NCI-H2081 (cell line): ENCODE data around the gene FBXL2.

Experiments
- DNase-seq, 2 experiments: peaks; one replicate each; lab custom pipeline; 2025; lab: John Stamatoyannopoulos, UW

FBXL2 gene, protein sequence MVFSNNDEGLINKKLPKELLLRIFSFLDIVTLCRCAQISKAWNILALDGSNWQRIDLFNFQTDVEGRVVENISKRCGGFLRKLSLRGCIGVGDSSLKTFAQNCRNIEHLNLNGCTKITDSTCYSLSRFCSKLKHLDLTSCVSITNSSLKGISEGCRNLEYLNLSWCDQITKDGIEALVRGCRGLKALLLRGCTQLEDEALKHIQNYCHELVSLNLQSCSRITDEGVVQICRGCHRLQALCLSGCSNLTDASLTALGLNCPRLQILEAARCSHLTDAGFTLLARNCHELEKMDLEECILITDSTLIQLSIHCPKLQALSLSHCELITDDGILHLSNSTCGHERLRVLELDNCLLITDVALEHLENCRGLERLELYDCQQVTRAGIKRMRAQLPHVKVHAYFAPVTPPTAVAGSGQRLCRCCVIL

DNA sequence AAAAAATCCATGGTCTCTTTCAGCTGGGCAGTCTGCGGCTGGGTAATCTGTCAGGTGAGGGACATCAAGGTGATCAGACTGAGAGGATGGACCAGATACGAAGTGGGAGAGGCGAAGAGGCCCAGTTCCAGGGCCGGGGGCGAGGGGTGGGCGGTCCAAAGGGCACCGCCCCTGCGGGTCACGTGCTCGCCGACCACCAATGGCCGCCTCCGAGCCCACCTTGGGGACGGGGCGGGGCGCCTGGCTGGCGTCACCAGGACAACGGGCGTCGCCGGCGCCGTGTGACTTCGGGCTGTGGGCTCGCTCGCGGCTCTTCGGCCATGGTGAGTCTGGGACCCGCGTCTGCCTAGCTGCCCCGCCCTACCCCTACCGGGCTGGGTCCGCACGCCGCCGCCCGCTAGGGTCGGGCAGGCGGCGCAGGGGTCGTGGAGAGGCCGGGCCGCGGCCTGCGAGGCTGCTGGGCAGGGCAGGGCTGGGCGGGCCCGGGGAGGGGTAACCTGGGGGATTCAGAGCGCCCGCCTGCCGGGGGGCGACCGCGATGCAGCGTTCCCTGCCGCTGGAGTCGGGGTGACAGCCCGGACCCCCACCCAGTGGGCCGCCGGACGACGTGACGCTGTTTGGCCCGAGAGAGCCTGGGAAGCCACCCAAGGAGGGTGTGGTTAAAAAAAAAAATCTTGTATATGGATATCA lies at the start of gene FBXL2:
FBXL2 (plus strand) TSS at position 250 of the 690 bp plus-strand sequence; CDS start at position 321, 71 bp downstream.
- peak; percentile 68 to 70 for DNase-seq

DNA sequence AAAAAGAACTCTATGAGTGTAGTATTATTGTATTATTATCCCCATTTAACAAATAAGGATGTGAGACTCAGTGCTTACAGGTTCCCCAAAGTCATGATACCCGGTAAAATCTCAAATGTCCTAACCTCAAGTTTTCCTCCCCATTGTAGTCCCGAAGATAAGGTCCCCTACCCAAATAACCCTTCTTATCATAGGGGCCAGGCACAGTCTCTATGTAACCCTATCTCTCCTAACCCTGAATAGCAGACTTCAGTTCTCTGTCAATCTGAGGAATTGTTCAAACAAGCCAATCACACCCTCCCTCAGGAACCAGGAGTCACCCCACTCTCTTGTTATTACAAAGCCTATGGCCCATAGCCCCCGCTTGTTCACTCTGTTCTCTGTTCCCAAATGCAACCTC lies 48.2 kb upstream of the FBXL2 start:
- no peak for DNase-seq

DNA sequence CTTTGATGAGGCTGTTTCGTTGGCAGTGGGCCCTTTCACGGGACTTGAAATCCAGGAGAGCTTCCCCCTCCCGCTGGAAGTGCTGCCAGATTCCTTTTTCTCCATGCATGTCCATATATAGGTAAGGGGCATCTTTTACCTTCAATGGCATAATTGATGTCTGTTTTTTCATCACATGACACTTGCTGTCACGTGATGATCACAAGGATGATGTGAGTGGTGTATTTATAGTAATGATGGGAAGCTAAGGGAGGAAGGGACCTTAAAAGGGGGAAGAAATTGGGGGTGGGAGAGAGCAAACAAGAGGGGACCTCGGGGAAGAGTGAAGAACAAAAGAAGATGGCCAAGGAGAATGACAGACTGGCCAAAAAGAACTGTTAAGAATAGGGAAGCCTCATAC lies 47.3 kb upstream of the FBXL2 start:
- DNase-seq: no peak

DNA sequence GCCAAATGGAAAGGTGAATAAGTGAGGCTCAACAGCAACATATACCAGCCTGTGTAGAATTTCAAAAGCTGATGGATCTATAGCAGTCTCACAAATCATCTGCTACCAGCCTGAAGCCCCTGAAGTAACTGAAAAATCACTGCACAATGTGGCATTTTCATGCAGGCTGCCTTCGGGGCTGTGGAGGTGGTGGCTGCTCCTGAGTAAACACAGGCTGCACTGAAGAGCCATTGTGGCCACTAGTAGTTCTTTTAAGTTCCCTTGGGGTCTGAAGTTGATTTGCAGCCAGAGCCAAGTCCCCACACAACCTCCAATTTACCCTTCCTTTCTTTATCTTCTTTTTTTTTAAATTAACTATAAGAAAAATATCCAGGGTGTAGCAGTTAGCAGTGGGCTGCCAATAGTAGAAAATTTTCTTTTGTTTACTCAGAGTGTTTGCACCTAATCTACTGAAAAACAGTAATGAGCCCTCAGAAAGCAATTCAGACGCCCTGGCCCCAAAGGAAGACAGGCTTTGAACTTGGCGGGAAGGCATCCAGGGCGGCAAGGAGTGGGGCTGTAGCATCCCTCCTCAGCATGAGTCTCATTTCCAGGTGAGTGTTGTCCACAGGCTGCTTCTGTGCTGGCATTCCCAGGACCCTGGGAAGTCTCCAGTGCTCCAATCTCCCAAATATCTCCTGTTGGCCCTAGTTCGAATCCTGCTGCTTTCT lies 45.3 kb upstream of the FBXL2 start:
- no peak for DNase-seq

DNA sequence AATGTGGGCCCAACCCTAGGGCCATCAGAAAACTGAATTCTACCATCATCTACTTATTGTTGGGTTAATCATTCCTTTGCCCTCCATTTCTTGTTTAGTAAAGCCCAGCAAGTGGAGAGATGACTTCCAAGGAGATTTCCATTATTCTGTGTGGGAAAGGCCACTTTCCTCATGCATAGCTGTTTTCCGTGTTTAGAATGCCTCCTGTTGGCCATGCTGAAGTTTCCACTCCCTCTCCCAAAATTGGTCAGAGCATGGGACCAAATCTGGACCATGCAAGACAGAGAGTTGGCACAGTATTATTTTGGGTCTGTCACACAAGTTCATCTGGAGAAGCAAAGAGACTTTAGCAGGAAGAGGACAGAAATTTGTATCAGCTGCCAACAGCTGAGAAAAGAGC lies 43.4 kb upstream of the FBXL2 start:
- no peak for DNase-seq

DNA sequence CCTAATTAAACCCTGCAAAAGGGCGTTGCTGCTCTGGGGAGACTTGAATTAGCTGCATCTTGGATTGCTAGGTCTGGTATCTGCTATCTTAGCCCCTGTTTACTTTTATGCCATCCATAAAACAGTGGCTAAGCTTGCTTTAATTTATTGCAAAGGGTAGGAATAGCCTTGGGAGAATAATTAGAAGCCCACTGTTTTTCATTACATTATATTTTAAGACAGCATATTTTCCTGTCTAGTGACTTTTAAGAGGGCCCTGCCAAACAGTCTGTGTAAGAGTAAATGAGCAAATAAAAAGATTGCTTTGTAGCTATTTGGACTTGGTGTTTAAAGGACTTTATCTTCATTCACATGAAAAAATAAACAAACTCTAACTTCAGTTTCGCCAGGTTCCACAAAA lies 41.2 kb upstream of the FBXL2 start:
- no peak for DNase-seq

DNA sequence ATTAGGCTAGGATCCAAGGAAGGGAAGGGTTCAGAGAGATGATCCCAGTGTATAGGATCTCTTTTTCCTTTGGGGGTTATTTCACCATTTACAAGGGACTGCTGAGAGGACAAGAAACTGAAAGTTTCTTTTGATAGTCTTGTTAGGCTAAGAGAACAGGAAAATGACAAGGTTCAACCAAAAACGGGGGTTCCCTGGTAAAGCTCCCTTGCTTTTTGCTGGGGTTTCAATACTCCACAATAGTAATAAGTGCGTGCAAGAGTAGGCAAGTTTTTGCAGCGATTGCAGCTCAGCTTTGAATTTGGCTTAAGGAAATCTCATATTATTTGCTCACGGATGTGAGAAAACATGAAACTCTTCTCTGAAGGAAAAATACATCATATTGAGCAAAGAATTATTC lies 39.8 kb upstream of the FBXL2 start:
- no peak for DNase-seq

DNA sequence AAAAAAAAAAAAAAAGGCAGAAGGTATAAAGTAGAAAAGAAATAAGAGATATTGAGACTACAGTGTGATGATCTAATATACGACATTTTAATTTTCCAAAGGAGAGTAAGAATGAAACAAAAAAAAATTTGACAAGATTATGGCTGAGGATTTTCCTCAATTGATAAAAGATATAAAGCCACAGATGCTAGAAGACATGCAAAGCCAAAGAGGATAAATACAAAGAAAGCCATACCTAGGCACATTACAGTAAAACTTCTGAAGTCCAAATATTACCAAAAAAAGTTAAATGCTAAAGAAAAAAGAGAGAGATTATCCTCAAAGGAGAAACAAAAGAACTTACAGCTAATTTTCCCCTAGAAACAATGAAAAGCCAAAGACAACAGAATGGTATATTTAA lies 38.3 kb upstream of the FBXL2 start:
- DNase-seq: no peak

DNA sequence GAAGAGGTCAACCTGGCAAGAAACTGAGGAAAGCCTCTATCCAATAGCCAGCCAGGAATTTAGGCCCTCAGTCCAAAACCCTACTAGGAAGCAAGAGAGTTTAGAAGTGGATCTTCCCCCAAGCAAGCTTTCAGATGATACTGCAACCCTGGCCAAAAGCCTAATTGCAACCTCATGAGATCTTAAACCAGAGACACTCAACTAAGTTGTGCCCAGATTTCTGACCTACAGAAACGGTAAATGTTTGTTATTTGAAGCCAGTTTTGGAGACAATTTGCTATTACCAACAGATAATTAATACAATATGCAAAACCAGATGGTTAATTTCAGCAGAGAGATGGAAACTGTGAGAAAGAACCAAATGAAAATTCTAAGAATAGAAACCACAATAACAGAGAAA lies 37.0 kb upstream of the FBXL2 start:
- no peak for DNase-seq

DNA sequence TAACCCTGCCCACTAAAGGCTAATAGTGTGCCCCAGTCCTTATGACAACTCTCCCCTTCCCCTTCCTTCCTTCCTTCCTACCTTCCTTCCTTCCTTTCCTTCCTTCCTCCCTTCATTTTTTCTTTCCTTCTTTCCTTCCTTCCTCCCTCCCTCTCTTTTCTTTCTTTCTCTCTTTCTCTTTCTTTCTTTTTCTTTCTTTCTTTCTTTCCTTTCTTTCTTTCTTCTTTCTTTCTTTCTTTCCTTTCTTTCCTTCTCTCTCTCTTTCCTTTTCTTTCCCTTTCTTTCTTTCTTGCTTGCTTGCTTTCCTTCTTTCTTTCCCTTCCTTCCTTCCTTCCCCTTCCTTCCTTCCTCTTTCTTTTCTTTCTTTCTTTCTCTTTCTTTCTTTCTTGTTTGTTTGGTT lies 30.5 kb upstream of the FBXL2 start:
- no peak for DNase-seq

DNA sequence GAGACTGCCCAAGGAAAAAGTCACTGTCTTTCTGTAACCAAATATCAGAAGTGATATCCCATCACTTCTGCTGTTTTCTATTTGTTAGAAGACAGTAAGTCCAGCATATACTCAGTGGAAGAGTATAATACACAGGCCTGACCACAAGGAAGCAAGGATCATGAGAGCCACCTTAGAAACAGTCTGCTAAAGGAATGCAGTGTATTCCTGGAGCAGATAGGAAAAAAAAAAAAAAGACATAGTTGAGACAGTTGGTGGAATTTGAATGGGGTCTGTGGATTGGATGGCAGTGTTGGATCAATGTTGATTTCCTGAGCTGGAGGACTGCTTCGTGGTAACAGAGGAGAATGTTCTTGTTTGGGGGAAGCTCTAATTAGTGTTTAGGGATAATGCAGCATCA lies 26.5 kb upstream of the FBXL2 start:
- DNase-seq: no peak

DNA sequence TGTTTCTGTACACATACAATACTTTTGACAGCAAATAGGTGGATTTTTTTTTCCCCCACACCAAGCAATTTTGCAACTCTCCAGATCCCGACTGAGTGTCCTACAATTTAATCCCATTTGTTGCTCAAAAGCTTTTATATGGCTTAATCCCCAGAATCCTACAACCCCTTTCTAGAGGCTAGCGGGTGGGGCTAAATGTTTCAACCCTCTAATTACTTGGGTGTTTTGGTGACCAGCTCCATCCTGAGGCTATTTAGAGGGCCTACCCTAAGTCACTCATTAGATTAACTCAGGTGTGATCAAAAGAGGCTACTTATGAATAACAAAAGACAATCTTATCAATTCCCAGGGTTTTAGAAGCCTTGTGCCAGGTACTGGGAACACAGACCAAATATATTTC lies 21.0 kb upstream of the FBXL2 start:
- no peak for DNase-seq

DNA sequence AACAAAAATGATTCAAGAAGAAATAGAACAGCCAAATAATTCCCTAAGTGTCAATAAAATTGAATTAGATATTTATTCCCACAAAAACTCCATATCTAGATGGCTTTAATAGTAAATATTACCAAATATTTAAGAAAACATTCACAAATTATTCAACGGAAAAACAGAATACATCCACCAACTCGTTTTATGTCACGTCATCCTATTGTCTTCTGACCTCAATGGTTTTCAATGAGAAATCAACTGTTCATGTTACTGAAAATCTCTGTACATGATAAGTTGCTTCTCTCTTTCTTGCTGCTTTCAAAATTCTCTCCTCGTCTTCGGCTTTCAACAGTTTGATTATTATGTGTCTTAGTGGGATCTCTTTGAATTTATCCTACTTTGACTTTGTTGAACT lies 17.1 kb upstream of the FBXL2 start:
- DNase-seq: no peak

DNA sequence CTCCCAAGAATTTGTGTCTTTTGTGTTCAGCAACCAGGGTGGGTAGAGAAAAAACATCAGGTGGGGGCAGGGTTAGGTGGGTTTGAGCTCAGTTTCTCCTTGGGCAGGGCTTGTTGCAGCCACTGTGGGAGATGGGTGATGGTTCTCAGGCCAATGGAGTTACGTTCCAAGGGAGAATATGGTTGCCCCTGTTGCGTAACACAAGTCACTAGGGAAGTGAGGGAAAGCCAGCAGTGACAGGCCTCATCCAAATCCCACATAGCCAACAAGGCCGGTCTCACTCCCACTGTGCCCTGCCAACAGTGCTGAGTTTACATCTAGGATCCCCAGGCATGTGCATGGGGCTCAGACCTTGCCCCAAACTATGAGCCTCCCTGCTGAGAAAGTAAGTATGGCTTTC lies 7.9 kb upstream of the FBXL2 start:
- DNase-seq: no peak

DNA sequence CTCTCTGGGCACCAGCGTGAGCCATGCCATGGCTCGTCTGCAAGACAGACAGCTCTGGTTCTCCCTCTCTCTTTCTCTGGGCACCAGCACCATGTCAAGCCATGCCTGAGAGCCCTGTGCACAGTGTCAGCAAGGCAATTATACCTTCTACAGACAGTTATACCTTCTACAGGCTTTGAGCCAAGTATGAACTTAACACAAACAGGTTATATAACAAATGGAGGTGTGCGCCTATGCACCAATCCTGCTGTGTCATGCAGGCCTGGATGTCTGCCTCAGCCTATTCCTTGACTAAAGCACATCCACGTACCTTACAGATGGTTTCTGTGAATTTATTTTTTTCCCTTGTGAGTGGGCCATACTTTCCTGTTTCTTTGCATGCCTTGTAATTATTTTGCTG lies 5.9 kb upstream of the FBXL2 start:
- no peak for DNase-seq

DNA sequence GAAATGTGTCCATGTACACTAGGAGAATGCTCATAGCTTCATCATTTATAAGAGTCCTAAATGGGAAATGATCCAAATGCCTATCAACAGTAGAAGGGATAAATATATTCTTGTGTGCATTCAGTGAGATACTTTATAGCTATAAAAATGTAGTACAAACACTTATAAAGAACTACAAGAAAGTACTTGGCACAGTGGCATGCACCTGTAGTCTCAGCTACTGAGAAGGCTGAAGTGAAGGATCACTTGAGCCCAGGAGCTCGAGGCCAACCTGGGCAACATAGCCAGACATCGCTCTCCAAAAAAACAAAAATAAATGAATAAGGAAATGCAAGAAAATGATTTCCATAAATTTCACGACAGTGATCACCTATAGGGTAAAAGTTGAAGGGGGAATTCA lies 3.6 kb upstream of the FBXL2 start:
- DNase-seq: no peak

DNA sequence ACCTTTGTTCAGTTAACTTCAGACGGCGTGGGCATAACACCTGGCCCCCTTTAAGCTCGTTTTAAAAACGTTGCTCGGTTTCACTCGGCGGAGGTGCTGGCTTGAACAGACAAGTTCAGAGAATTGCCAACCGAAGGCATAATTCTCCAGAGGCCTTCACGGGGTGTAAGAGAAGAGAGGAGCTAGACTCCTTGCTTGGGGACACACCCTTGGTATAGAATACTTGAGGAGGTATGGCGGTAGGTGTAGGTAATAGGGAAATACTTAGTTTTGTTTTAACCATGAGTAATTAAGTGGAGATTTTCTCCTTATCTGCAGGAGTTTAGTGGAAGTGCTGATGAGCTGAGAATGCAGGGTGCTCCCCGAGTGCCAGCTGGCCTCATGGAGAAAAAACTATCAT lies 921 bp downstream of the FBXL2 start:
- peak in 1 of 2 experiments; percentile 0 for DNase-seq

DNA sequence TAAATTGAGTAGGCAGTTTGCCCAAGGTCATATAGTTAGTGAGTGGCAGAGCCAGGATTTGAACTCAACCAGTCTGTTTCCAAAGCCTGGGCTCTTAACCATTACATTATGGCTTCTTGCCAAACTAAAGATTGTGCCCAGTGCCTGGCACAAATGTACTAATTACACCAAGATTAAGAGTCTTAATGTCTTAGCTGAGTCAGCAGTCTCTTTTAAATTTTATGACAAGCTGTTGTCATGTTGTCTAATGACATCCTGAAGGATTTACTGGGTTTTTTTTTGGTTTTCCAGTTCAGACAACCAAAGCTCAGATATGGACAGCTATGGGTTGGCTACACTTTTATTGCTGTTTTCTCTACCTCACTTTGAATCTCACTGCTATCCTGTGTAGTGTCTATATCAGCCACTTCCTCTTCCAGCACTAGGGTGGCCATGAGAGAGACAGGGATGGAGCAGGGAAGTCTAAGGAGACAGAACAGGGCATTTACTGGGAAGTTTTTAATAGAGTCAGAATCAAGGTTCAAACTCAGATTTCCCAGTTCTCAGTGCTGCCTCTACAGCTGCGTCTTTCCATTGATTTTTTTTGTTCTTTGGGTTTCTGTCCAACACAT lies 10.5 kb downstream of the FBXL2 start:
- DNase-seq: no peak

DNA sequence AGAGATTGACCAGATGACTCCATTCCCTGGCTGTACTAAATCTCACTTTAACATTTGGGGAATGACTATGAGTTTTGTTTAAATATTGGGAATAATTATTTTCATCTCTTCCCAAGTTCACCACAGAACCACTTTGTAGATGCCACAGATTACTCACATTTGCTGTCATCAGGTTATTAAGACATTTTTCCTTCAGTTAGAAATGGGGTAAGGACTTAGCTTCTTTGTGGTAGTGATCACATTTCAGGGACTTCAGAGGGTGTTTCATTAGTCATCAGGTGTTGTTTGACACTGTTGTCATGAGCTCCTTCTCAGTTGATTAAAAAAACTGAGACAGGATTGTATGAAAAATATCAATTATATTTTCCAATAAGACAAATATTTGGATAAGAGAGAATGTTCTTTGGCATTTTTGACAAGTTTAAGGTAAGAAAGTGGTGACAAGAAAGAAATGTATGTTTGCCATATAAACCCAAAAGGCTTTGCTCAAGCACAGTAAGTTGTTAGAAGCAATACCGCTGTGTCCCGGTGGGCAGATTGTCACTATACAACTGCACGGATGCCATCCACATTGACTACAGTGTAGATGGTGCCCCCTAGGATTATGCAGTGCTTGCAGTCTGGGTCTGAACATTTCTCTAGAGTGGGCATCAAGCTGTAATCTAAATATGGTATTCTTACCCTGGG lies 22.3 kb downstream of the FBXL2 start:
- DNase-seq: no peak

DNA sequence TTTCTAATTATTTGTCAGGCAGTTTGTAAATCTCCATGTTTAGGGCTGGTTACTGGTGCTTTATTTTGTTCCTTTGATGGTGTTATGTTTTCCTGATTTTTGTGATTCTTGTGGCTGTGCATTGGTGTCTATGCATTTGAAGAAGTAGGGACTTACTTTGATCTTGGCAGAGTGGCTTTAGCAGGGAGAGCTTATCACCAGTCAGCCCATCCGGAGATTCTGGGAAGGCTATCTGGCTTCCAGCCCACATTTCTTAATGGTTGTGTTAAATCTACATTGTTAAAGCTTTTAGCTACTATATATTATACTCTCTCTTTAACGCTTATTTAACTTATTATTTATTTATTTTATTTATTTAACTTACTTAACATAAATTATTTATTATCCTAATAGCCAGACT lies 35.1 kb downstream of the FBXL2 start:
- no peak for DNase-seq

DNA sequence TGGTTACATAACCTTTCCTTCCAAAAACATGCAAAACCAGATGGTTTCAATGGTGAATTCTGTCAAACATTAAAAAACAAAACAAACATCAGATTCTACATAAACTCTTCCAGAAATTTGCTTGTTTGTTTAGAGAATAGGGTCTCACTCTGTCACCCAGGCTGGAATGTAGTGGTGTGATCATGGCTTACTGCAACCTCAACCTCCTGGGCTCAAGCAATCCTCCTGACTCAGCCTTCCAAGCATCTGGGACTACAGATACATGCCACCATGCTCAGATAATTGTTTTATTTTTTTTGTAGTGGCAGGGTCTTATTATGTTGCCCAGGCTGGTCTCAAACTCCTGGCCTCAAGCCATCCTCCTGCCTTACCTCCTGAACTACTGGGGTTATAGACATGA lies 36.1 kb downstream of the FBXL2 start:
- DNase-seq: no peak

DNA sequence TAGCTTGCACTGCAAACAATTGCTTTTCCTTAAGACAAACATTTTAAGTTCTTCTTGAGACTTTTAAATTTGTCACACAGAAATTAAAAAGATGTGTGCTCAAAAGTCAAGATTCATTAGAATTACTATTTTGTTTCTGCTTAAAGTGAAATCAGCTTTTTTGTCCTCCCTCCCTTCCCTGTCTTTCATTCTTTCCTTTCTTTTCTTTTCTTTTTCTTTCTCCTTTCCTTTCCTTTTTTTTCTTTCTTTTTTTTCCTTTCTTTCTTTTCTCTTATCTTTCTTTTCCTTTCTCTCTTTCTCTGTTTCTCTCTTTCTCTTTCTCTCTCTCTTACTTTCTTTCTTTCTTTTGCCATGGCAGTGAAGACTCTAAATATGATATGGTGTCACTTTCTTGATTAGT lies 37.8 kb downstream of the FBXL2 start:
- DNase-seq: no peak
